DOHH2 (cell line): ENCODE measurements around the gene TBC1D22A.

Experiments
- CTCF ChIP-seq: fragments of 200-600 bp; sonication (generic); IDR thresholded peaks from one replicate; pipeline ENCODE4 v1.5.1; 2014; ENCODE audit warnings: antibody characterized with exemption, mild to moderate bottlenecking, low read depth, low read length; ENCODE audit not compliant: poor library complexity, severe bottlenecking
- EZH2phosphoT487 ChIP-seq: fragments of 200-600 bp; sonication (generic); IDR thresholded peaks from 2 replicates; pipeline ENCODE4 v1.6.1; 2017; ENCODE audit warnings: borderline replicate concordance, mild to moderate bottlenecking, antibody characterized with exemption, low read length, moderate library complexity, mixed read lengths

- TF ChIP-seq CTCF (no peak), EZH2phosphoT487 (no peak)
Measured at GRCh38 chr22:47180796-47181195, 418.3 kb downstream of the TBC1D22A start.
